Gastrocnemius medialis (tissue), 4 donors: ENCODE results near the gene DRC1.

Experiments used
- POLR2A ChIP-seq, 2 donors: fragments of 450-650 bp; IDR thresholded peaks; one replicate each; pipeline ENCODE4 v1.6.1; 2017; ENCODE audit warnings: antibody characterized with exemption in 2 of 2, mild to moderate bottlenecking in 2 of 2, moderate library complexity in 2 of 2
- TF ChIP-seq, protein P1 (sequence below), 5 experiments: fragments of 450-650 bp in 3 of 5; fragments of 200-600 bp in 2 of 5; sonication (generic) in 2 of 5; IDR thresholded peaks in 4 of 5; conservative IDR thresholded peaks in 1 of 5; 1 replicate in 4 of 5; 2 replicates in 1 of 5; pipeline ENCODE4 v1.5.1; 2016 to 2019; ENCODE audit warnings: antibody characterized with exemption in 5 of 5, mild to moderate bottlenecking in 3 of 5, moderate library complexity in 3 of 5

DNA sequence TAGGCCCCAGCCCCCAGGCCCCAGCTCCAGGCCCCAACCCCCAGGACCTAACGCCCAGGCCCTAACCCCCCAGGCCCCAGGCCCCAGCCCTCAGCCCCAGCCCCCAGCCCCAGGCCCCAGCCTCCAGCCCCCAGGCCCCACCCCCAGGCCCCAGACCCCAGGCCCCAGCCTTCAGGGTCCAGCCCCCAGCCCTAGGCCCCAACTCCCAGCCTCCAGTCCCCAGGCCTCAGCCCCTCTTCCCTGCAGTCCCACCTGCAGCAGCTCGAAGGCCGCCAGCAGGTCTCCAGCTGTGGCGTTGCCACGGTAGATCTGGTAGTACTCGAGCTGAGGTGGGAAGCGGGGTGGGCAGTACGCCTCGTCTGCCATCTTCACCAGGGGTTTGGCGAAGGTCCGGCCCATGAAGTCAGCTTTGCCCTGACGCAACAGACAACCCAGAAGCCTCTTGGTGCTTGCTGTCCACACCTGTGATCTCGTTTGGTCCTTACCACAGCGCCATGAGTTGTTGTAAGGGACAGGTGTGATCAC is 72.6 kb downstream of the DRC1 start:
- TF ChIP-seq, protein P1, sequence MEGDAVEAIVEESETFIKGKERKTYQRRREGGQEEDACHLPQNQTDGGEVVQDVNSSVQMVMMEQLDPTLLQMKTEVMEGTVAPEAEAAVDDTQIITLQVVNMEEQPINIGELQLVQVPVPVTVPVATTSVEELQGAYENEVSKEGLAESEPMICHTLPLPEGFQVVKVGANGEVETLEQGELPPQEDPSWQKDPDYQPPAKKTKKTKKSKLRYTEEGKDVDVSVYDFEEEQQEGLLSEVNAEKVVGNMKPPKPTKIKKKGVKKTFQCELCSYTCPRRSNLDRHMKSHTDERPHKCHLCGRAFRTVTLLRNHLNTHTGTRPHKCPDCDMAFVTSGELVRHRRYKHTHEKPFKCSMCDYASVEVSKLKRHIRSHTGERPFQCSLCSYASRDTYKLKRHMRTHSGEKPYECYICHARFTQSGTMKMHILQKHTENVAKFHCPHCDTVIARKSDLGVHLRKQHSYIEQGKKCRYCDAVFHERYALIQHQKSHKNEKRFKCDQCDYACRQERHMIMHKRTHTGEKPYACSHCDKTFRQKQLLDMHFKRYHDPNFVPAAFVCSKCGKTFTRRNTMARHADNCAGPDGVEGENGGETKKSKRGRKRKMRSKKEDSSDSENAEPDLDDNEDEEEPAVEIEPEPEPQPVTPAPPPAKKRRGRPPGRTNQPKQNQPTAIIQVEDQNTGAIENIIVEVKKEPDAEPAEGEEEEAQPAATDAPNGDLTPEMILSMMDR (IDR thresholded peaks at IDR 0.05 in 4 of 5, conservative IDR thresholded peaks at IDR 0.05 in 1 of 5) = no peak
- TF ChIP-seq POLR2A (IDR thresholded peaks at IDR 0.05) = no peak
